ENCODE results near the gene ACTR6. TPM values are rescaled to one million over a fixed set of nuclear protein-coding genes. Genes with fewer than 3 reads are reported as not detected.
"Not testable (repeated sequence)": the region's sequence is repeated elsewhere in the genome, so short reads cannot be mapped to it uniquely, and the experiment has no call there.

Gene ACTR6
- total RNA-seq, 1 donor from 2014 or later = 23.4 TPM

- no peak for DNase-seq (ENCODE audit: low read depth)
These were observed 18.9 kb downstream of the ACTR6 start for GRCh38 chr12:100219328-100220109.

DNA sequence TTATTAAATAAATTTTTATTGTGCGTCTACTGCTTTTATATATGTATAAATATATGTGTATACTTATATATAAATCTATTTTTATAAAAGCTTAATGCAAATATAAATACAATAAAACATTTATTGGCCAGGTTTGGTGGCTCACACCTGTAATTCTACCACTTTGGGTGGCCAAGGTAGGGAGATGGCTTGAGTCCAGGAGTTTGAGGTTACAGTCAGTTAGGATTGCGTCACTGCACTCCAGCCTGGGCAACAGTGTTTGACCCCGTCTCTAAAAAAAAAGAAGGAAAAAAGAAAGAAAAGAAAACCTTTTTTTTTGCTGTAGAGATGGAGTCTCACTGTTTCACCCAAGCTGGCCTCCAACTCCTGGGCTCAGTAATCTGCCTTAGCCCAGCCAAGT lies 20.9 kb downstream of the ACTR6 start:
- DNase-seq (ENCODE audit: low read depth) = no peak

DNA sequence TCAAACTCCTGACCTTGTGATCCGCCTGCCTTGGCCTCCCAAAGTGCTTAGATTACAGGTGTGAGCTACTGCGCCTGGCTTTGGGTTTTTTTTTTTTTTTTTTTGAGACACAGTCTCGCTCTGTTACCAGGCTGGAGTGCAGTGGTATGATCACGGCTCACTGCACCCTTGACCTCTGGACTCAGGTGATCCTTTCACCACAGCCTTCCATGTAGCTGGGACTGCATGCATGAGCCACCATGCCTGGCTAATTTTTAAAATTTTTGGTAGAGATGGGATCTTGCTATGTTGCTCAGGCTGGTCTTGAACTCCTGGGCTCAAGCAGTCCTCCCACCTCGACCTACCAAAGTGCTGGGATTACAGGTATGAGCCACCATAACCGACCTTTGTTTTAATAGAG lies 21.6 kb downstream of the ACTR6 start:
- not testable (repeated sequence) for DNase-seq (ENCODE audit: low read depth)

DNA sequence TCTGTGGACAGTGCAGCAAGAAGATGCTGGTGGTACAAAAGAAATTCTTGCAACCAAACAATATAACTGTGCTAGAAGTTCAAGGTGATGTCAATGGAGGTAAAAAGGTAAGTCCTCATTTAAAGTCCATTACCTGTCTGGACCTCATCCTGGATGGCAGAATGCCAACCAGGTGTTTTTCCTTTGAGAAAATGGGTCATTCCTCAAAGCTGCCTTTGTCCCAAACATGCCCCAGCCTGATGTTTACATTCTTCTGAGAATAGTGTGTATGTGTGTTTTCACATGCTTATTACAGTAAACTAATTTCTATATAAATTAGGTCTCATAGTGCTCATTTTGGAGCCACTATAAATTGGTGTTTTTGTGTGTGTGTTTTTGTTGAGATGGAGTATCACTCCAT lies 24.9 kb downstream of the ACTR6 start:
- DNase-seq (ENCODE audit: low read depth) = no peak

GRCh38 chr12:100229036-100229635 lies 28.5 kb downstream of the ACTR6 start:
- DNase-seq (ENCODE audit: low read depth) = peak; percentile 5

- DNase-seq (ENCODE audit: low read depth) = no peak
These were observed 29.3 kb downstream of the ACTR6 start for GRCh38 chr12:100229876-100230275.

- DNase-seq (ENCODE audit: low read depth) = peak; percentile 11
These were observed 31.3 kb downstream of the ACTR6 start for GRCh38 chr12:100231873-100232272.

GRCh38 chr12:100234166-100234565 lies 33.6 kb downstream of the ACTR6 start:
- peak; percentile 29 for DNase-seq (ENCODE audit: low read depth)

- peak; percentile 66 for DNase-seq (ENCODE audit: low read depth)
These were observed 34.1 kb downstream of the ACTR6 start for GRCh38 chr12:100234591-100235304.

DNA sequence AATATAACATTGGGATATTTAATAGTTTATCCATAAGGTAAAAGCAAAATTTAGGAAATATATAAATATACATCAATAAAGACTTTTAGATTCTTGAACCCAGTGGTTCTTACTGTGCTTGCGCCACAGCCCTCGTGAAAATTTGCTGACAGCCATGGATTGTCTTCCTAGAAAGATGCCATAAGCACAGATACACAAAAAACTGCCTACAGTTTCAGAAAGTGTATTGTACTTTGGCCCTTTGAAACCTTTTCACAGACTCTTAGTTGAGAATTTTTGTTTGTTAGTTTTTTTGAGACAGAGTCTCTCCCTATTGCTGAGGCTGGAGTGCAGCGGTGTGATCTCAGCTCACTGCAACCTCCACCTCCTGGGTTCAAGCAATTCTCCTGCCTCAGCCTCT lies 38.2 kb downstream of the ACTR6 start:
- no peak for DNase-seq (ENCODE audit: low read depth)

DNA sequence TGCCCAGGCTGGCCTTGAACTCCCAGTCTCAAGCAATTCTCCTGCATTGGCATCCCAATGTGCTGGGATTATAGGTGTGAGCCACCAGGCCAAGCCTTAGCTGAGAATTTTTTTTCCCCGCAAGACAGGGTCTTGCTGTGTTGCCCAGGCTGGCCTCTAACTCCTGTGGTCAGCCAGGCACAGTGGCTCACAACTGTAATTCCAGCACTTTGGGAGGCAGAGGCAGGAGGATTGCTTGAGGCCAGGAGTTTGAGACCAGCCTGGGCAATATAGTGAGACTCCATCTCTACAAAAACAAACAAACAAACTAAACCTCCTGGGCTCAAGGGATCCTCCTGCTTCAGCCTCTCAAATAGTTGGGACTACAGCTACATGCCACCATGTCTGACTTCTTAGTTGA lies 39.0 kb downstream of the ACTR6 start:
- DNase-seq (ENCODE audit: low read depth) = no peak

GRCh38 chr12:100243137-100243536 lies 42.5 kb downstream of the ACTR6 start:
- no peak for DNase-seq (ENCODE audit: low read depth)

GRCh38 chr12:100247765-100248164 lies 47.1 kb downstream of the ACTR6 start:
- DNase-seq (ENCODE audit: low read depth) = no peak

- peak; percentile 6 for DNase-seq (ENCODE audit: low read depth)
These were observed 48.3 kb downstream of the ACTR6 start for GRCh38 chr12:100248886-100249285.

GRCh38 chr12:100249941-100250340 lies 49.3 kb downstream of the ACTR6 start:
- no peak for DNase-seq (ENCODE audit: low read depth)

GRCh38 chr12:100251917-100252316 lies 51.3 kb downstream of the ACTR6 start:
- no peak for DNase-seq (ENCODE audit: low read depth)

DNA sequence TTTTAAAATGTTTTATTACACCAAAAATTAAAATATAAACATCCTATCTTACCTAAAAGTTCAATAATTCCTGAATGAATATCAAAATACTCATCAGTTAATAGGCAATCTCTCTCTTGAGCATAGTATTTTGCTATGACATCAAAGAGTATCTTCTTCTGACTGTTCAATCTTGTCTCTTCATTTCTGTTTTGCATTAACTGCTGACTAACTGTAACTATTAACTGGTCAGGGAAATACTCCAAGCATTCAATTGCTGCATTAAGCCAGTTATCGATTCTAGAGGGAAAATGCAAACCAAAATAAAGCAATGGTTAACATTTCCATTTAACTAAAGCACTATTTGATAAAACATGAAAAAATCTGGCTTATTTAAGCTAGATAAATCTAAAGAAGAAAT lies 52.8 kb downstream of the ACTR6 start:
- no peak for DNase-seq (ENCODE audit: low read depth)

- DNase-seq (ENCODE audit: low read depth) = no peak
These were observed 54.3 kb downstream of the ACTR6 start for GRCh38 chr12:100254876-100255275.

DNA sequence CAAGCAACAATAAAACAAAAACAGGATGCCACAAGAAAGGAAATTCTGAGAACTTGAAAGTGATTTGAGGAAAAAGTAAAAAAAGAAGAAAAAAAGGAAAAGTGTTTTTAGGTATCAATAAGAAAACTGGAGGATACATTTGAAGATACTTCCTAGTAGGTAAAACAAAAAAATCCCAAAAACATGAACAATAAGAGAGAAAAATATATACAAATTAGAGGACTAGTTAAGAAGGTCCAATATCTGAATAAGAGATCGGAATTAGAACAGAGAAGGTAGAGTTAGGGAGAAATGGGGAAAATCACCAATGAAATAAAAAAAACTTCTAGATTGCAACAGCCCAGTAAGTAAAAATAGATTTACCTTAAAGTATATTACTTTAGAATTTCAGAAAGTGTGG lies 57.5 kb downstream of the ACTR6 start:
- no peak for DNase-seq (ENCODE audit: low read depth)

DNA sequence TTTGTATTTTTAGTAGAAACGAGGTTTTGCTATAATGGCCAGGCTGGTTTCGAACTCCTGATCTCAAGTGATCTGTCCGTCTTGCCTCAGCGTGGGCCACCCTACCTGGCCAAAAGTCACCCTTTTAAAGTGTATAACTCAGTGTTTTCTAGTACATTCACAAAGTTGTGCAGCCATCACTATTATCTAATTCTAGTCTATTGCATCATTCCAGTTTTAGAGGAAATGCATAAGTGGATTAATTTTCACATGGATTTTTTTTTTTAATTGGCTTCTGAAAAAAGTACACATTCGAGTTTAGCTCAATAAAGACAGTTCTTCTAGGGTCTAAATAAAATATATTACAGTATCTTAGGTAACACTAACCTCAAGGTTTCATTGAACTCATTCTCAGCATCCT lies 62.5 kb downstream of the ACTR6 start:
- DNase-seq (ENCODE audit: low read depth) = no peak

DNA sequence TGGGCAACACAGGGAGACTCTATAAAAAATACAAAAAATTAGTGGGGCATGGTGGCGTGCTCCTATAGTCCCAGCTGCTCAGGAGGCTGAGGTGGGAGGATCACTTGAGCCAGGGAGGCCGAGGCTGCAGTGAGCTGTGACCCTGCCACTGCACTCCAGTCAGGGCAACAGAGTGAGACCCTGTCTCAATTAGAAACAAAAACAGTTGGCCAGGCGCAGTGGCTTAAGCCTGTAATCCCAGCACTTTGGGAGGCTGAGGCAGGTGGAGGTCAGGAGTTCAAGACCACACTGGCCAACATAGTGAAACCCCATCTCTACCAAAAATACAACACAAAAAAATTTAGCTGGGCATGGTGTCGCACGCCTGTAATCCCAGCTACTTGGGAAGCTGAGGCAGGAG lies 64.5 kb downstream of the ACTR6 start:
- DNase-seq (ENCODE audit: low read depth) = not testable (repeated sequence)
